22Rv1 (cell line): ENCODE data around the gene PLAU.
"Not testable (repeated sequence)": the region's sequence is repeated elsewhere in the genome, so short reads cannot be mapped to it uniquely, and the experiment has no call there.

Source experiments
- H3K27ac ChIP-seq: fragments of 450-650 bp; 2 replicates; pipeline ENCODE4 v1.5.1; 2017
- ZFX ChIP-seq: fragments of 450-650 bp; IDR thresholded peaks from 2 replicates; pipeline ENCODE4 v1.6.1; 2017; ENCODE audit warnings: antibody characterized with exemption, borderline replicate concordance
- TF ChIP-seq, protein P1 (sequence below): fragments of 450-650 bp; IDR thresholded peaks from 2 replicates; pipeline ENCODE4 v1.5.1; 2017; ENCODE audit warnings: mild to moderate bottlenecking

PLAU gene

DNA sequence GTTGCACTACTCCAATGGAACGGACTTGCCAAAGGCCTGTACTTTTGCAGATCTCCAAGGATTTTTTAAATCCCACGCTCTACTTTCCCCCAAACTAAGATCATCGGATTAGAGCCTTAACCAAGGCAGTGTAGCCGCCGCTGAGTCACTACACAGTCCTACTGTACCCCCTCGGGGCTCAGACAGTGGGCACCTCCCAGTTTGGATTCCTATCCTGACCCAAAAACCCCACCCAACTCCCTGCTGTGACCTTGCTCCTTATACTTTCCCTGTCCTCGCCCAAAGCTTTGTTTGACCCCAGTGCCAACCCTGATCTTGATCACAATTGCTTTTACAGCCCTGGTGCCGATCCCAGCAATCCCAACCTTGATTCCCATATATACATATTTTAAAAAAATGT is 17.5 kb upstream of the PLAU start:
- TF ChIP-seq, protein P1, sequence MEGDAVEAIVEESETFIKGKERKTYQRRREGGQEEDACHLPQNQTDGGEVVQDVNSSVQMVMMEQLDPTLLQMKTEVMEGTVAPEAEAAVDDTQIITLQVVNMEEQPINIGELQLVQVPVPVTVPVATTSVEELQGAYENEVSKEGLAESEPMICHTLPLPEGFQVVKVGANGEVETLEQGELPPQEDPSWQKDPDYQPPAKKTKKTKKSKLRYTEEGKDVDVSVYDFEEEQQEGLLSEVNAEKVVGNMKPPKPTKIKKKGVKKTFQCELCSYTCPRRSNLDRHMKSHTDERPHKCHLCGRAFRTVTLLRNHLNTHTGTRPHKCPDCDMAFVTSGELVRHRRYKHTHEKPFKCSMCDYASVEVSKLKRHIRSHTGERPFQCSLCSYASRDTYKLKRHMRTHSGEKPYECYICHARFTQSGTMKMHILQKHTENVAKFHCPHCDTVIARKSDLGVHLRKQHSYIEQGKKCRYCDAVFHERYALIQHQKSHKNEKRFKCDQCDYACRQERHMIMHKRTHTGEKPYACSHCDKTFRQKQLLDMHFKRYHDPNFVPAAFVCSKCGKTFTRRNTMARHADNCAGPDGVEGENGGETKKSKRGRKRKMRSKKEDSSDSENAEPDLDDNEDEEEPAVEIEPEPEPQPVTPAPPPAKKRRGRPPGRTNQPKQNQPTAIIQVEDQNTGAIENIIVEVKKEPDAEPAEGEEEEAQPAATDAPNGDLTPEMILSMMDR, result no peak
- TF ChIP-seq ZFX, result no peak
- no peak overlapping the region for H3K27ac ChIP-seq

DNA sequence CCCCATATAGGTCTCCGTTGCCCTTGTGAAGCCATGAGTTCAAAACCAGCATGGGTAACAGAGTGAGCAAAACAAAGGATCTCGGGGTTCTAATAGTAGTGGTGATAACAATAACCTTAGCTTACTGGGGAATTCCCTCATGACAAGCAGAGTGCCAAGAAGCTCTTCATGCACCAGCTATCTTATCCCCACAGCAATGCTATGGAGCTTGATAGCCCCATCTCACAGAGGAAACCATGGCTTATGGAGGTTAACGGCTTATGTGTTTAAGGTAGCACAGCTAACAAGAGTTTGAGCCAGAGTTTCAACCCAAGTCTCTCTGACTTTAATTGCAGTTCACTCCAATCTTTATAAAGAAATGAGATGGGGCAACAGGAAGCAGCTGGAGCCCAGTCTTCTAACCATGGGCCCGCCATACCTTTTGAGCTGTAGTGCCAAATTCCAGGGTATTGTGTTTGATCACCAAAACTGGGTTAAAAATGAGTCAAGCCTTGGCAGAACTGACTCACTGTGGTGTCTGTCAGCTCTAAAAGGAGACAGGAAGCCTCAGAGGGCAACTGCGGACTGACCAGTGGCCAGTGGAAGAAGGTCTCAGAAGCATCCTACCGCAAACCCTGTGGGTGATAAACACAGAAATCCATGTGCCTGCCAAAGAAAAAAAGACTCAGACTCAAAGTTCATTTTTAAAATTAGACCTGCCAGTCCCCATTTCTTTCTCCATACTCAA is 16.5 kb upstream of the PLAU start:
- H3K27ac ChIP-seq, result no peak overlapping the region
- no peak for TF ChIP-seq ZFX
- TF ChIP-seq, protein P1, result no peak

DNA sequence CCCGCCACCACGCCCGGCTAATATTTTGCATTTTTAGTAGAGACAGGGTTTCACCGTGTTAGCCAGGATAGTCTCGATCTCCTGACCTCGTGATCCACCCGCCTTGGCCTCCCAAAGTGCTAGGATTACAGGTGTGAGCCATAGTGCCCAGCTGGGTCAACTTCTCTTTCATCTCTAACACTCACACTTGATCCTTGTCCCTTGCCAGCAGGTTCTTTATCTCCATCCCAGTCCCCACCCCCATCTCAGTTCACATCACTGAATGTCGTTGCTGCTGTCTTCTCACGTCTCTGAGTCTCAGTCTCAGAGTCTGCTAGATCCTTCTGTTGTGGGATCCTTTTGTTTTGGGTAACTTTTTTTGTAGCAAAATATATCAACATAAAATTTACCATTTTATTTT is 15.6 kb upstream of the PLAU start:
- H3K27ac ChIP-seq, result not testable (repeated sequence)

DNA sequence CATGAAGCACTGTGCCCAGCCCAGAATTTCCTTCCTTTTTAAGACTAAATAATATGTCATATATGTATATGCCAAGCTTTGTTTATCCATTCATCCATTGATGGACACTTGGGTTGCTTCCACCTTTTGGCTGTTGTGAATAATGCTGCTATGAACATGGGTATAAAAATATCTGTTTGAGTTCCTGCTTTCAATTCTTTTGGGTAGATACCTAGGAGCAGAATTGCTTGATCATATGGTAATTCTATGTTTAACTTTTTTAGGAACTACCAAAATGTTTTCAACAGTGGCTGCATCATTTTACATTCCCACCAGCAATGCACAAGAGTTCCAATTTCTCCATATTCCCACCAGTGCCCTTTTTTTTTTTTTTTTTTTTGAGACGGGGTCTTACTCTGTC is 13.2 kb upstream of the PLAU start:
- no peak overlapping the region for H3K27ac ChIP-seq
- TF ChIP-seq, protein P1, result no peak
- no peak for TF ChIP-seq ZFX

DNA sequence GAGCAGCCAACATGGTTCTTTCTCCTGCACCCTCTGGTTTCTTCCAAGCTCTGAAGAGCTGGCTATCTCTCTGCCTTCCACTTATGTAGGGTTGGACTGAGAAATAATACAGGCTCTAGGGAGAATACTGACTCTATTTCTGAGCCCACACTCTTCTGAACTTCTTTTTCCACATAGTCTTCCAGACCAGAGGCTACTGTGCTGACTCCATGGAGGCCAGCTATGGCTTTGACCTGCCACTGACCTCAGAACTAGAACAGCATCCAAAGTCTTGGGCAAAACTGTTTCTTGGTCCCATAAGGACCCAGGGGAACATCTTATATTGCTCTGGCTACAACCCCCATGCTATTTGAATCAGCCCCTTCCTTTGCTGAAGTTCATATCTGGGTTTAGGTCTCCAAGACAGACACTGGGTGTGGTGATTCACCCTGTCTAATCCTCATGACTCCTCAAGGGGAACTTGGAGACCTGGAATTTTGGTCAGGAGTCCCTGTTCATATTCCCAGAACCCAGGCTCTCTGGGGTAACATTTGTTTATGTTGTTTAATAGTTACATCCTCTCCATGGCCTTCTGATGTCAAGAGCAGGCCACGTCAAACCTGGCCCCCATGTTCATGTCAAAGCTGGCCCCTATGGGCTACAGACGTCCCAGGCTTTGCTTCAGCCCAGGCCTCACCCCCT is 12.1 kb upstream of the PLAU start:
- no peak overlapping the region for H3K27ac ChIP-seq
- TF ChIP-seq, protein P1, result no peak
- TF ChIP-seq ZFX, result no peak

DNA sequence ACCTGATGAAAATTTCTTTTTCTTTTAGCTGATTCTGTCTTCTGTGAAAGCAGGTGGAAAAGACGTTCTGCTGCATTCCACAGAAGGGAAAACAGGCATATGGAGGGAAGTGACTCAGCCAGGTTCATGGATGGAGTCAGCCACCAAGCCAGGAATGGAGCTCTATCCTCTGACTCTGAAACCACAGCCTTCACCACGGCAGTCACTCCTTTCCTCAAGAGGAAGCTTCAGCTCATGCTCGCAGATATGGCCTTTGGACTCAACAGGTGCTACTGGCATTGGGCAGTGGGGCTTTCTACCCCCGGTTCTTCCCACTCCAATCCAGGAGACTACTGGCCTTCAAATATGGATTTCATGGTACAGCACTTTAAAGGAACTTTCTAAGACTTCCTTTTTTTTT is 11.5 kb upstream of the PLAU start:
- H3K27ac ChIP-seq, result no peak overlapping the region
- TF ChIP-seq ZFX, result no peak
- TF ChIP-seq, protein P1, result no peak

DNA sequence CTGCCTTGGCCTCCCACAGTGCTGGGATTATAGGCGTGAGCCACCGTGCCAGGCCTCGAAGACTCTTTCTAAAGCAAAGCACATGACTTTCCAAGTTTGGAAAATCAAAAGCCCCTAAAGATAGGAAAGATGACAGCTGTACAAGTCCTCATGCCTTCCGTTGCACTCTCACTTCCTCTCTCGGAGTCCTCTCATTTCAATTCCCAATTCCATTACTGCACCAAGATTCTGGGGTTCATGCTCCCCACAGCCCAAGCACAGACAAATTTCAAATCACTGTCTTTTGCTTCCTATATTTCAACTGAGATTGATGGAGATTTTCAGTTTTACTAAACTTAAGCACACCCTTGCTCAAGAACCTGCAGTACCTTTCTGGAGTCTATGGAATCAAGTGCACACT is 10.9 kb upstream of the PLAU start:
- no peak overlapping the region for H3K27ac ChIP-seq
- no peak for TF ChIP-seq ZFX
- TF ChIP-seq, protein P1, result no peak
